Fibroblast of pulmonary artery (primary cell): ENCODE measurements around the gene GALNT7.
"Not testable (repeated sequence)": the region's sequence is repeated elsewhere in the genome, so short reads cannot be mapped to it uniquely, and the experiment has no call there.

Source experiments
- DNase-seq: peaks from one replicate; pipeline ENCODE4 v3.0.0-alpha.2; 2010; ENCODE audit warnings: low read depth
- H3K4me3 ChIP-seq: replicated peaks from 2 replicates; pipeline ENCODE4 v1.5.1; 2011; ENCODE audit warnings: low read depth, mild to moderate bottlenecking, control low read depth, low read length, moderate library complexity
- TF ChIP-seq, protein P1 (sequence below): IDR thresholded peaks from 2 replicates; pipeline ENCODE4 v1.5.1; 2011; ENCODE audit warnings: mild to moderate bottlenecking, control low read depth, low read length, inconsistent platforms; ENCODE audit errors: missing control alignments

Gene GALNT7

GRCh38 chr4:173174184-173174583 lies 5.6 kb downstream of the GALNT7 start:
- no peak for DNase-seq
- H3K4me3 ChIP-seq, result no peak overlapping the region
- TF ChIP-seq, protein P1, sequence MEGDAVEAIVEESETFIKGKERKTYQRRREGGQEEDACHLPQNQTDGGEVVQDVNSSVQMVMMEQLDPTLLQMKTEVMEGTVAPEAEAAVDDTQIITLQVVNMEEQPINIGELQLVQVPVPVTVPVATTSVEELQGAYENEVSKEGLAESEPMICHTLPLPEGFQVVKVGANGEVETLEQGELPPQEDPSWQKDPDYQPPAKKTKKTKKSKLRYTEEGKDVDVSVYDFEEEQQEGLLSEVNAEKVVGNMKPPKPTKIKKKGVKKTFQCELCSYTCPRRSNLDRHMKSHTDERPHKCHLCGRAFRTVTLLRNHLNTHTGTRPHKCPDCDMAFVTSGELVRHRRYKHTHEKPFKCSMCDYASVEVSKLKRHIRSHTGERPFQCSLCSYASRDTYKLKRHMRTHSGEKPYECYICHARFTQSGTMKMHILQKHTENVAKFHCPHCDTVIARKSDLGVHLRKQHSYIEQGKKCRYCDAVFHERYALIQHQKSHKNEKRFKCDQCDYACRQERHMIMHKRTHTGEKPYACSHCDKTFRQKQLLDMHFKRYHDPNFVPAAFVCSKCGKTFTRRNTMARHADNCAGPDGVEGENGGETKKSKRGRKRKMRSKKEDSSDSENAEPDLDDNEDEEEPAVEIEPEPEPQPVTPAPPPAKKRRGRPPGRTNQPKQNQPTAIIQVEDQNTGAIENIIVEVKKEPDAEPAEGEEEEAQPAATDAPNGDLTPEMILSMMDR, result no peak

GRCh38 chr4:173174594-173175012 lies 6.0 kb downstream of the GALNT7 start:
- no peak for DNase-seq
- TF ChIP-seq, protein P1, result no peak
- H3K4me3 ChIP-seq, result no peak overlapping the region

GRCh38 chr4:173176010-173176409 lies 7.4 kb downstream of the GALNT7 start:
- H3K4me3 ChIP-seq, result no peak overlapping the region
- no peak for DNase-seq
- TF ChIP-seq, protein P1, result no peak

- TF ChIP-seq, protein P1, result no peak
- no peak for DNase-seq
- H3K4me3 ChIP-seq, result no peak overlapping the region
Measured at GRCh38 chr4:173177232-173177631, 8.6 kb downstream of the GALNT7 start.

- no peak for DNase-seq
- TF ChIP-seq, protein P1, result no peak
- H3K4me3 ChIP-seq, result no peak overlapping the region
Measured at GRCh38 chr4:173178144-173178543, 9.5 kb downstream of the GALNT7 start.

DNA sequence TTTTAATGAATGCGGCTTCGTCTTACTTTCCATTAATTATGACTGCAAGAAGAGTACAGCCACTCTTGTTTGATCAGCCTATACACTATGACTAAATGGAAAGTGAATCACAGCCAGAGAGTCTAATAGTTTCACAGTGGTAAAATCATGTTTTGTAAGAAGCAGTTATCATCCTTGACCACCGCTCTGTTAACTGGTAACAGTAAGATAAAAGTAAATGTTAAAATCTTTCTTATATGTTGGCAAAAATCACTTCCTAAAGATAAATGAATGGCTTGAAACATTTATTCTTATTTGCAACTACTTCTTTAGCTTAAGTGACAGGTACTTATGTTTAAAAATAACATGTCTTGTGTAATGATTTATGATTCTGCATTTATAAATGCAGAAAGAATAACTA lies 13.2 kb downstream of the GALNT7 start:
- no peak overlapping the region for H3K4me3 ChIP-seq
- TF ChIP-seq, protein P1, result no peak
- peak; percentile 59 for DNase-seq

GRCh38 chr4:173182403-173182802 lies 13.8 kb downstream of the GALNT7 start:
- TF ChIP-seq, protein P1, result no peak
- no peak overlapping the region for H3K4me3 ChIP-seq
- DNase-seq, result peak; percentile 72

- not testable (repeated sequence) for H3K4me3 ChIP-seq, DNase-seq
Measured at GRCh38 chr4:173183659-173184247, 15.1 kb downstream of the GALNT7 start.
